GM18907 (cell line): ENCODE measurements around the gene RPL23.

Experiments
- ATAC-seq: cut with Tn5 transposase; IDR thresholded peaks from one replicate; pipeline ENCODE4 v1.9.1; 2021; ENCODE audit warnings: mild to moderate bottlenecking, moderate library complexity; ENCODE audit not compliant: unreplicated experiment

Gene RPL23

DNA sequence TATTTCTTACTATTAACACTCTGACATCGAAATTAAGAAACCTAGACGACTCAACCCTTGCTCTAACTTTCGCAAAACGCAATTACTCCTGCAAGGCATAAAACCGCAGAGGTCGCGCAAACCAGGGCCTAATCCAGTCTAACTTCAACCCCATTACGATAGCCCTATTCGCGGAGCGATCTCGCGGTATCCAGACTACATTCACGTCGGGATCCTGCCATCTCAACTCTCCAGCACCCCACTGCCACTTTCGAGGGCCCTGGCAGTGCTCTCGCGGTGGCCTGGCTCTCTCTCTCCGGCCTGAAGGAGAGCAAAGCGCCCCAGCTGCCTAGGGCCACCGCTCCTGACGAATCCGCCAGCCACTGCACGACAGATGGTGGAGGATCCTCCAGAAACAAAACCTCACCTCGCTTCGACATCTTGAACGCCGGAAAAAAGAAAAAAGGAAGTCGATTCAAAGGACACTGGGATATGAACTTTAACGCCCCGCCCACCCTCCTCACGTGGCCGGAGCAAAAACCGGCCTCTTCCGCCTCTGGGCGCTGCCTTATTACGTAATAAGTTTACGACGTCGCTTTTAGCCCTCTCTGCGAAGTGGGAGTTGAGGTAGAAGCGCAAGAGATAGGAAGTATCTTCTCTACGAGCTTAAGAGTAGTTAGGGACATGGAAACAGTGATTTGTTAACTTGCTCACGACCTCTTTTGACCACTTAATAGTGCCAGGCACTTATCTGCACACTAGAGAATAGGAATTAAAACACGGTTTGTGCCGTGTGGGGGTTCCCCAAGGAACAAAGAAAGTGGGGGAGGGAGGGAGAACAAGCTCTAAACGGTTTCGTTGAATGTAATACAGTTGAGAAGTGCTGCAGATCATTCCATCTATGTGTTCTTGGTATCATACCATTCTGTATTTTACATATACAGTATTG is at the start of gene RPL23:
RPL23 (minus strand) TSS at position 430 of the 928 bp plus-strand sequence; CDS start at position 419, 11 bp downstream.
- peak; percentile 87 for ATAC-seq

DNA sequence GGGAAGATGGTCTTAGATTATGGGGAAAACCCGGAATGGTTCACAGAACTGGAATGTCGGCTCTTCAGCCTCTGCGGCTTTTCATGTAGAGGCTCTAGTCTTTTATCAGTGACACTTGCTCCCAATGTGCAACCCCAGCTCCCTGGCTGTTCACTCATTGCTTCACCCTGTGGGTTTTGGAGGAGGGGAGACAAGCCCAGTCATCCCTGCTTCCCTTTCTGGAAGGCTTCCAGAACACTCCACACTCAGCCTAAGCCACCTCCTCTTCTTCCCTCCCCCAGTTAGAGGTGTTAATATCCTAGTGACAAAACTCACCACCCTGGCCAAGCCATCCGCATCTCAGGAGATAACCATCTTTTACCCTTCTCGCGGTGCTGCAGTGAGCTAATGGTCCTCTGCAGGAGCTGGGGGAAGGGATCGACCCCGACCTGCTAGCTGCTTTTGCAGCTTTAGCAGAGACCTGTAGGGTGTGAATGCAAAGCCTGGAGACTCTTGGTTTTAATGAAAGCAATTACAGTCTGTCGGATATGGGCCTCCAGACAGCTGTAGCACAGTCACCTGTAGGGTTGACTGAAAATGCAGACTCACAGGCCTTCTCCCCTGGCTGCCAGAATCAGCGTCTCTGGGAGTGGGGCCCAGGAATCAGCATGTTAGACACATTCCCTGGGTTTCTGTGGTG is 47.6 kb upstream of the RPL23 start:
- ATAC-seq: no peak

DNA sequence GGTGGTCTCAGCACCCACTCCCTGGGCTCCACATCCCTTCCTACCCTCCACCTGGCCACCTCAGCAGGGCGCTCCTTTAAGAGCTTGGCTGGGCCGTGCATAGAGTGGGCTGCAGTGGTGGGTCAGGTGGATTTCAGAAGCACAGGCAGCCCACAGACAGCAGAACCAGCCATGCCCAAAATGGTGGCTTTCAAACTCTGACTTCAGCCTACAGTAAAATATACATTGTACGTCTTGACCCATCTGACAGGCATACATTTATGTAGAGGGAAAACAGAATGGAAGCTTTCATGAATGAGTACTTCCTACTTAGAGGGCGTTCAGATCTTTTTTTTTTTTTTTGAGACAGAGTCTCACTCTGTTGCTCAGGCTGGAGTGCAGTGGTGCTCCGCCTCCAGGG is 45.9 kb upstream of the RPL23 start:
- ATAC-seq: peak; percentile 11

DNA sequence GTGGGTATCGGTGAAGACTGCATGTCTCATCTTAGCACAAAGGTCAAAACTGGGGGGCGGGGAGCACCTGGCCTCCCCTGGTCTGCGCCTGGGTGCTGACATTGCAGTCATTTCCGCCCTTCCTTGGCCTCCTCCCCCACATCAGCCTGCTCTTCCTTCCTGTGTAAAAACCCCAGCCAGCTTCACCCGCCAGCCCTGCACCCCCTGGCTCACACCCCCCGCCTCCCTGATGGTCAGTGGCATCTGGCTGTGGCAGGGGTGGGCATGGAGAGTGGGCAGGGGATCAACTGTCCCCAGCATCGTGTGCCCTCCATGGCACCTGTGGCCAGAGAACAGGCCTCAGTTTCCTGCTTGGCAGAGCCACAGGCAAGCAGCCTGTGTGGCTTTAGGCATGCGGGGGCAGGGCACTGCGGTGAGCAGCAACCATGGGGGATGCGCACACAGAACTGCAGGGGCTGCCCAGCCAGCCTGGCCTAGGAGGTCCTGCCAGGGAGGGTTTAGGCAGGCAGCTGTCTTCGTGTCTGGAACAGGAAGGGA is 45.4 kb upstream of the RPL23 start:
- peak; percentile 76 for ATAC-seq

DNA sequence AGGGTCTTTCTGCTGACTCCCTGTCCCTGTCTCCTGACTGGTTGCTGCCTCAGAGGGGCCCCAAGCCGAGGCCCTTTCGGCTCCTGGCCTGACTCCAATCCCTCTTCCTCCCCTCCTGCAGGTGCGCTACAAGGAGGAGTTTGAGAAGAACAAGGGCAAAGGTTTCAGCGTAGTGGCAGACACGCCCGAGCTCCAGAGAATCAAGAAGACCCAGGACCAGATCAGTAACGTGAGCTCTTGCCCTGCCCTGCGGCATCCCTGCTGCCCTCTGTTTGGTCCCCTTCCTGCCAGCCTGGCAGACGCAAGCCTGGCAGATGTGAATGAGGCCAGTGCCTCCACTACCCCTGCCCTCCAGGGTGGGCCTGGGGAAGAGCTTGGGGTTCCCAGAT is 44.8 kb upstream of the RPL23 start:
- ATAC-seq: peak; percentile 24

DNA sequence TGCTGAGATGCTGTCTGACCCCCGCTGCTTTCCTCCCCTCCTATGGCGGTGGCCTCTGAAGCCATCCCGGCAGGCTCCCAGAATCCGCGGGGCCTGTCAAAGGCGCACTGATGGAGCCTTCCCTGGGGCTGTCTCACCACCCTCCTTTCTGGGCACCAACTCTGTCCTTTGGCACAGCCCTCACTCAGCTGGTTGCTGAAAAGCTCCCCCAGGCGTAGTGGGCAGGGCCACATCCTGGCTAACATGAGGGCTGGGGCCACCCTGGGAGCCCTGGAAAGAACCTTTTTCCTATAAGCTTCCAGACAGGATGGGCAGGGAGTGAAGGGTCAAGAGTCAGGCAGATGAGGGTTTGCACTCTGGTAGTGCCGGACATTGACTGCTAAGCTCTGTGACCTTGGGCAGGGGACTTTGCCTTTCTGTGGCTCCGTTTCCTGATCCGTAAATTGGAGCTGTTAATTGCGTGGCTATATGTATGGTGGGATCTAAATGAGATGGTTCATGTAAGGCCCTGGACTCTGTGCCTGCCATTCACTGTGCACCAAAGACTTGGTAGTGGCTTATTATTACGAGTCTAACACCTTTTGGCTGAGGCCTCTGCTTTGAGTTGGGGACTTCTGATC is 44.3 kb upstream of the RPL23 start:
- no peak for ATAC-seq

DNA sequence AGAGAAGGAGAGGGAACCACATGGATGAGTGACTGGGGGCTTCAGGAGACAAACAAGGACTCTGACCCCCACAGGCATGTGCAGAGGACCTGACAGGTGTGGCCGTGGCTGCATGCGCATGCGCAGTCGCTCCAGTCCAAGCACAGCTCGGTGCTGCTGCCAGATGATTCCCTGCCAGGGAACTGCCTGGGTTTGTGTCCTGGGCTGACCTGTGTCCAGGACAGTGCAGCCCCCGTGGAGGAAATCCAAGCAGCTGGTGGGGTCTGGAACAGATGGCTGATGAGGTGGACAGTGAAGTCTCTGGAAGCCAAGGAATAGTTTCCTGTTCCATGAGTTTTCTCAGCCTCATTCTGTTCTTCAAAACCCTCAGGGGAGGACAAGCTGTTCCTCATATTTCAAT is 43.7 kb upstream of the RPL23 start:
- ATAC-seq: no peak

DNA sequence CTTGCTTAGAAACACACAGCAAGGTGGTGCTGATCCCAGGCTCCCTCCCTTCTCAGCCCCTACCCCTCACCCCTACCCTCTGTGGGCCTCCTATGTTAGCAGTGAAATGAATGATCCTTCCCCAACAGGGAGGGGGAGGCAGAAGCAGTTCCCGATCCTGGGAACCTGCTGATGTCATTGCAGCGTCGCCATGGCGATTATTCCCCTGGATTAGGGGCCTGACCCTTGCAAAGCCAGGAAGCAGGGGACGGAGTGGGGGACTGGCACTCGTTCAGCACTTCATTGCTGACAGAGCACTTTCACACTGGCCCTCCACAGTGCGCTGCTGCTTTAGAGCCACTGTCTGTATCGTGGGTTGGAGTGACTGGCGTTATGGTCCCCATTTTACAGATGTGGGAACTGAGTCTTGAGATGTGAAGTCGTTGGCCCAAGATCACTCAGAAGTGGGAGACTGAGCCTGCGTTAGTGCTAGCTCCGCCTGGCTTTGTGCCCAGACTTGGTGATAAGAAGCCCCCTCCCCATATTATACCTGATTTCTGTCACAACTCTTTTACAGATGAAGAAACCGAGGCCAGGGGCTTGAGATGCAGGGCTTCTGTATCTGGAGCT is 42.9 kb upstream of the RPL23 start:
- no peak for ATAC-seq

DNA sequence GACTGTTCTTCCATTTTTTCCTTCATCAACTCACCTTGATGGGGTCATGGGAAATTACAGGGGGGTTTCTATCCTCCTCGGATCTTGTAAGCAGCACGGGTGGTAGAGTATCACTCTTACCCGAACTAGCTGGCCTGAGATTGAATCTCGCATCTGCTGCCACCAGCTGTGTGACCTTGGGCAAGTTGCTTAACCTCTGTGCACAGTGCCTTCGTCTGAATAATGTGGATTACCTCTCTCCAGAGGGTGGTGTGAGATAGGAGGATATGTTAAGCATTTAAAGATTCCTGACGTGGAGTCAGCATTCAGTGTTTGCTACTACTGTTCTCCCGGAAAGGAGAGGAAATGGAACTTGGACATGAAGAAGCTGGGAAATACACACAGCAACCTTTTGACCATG is 40.8 kb upstream of the RPL23 start:
- ATAC-seq: no peak

DNA sequence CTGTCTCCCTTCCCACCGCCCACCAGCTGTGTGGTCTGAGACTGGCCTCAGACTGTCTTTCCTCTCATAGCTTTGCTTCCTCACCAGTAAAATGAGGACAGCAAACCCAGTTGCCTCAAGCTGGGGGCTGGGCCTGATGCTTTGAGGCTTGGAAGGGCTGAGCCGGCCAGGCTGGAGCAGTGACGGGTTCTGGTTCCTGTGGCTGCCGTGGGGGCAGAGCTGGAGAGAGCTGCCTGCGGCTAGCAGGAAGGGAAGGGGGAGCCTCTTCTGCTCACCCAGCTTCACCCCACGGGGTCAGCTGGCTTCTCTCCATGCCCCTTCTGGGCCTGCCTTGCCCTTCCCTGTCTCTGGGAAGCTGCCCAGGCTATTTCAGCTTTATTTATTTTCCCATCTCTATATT is 40.1 kb upstream of the RPL23 start:
- ATAC-seq: no peak

DNA sequence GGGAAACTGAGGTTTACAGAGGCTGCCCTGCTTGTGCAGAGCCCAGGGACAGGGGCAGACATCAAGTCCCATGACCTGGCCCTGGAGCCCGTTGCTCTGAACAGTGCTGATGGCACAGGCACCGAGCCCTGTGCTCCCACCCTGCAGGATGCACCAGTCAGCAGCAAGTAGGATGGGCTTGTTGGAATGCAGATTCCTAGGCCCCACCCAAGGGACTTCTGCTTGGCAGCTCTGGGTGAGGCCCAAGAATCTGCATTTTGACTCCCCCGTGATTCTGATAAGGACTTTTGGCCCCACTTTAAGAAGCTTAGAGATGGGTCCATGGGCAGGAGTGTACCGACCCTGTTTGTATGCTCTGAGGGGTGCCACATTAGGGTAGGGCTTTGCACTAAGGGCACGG is 39.6 kb upstream of the RPL23 start:
- no peak for ATAC-seq

DNA sequence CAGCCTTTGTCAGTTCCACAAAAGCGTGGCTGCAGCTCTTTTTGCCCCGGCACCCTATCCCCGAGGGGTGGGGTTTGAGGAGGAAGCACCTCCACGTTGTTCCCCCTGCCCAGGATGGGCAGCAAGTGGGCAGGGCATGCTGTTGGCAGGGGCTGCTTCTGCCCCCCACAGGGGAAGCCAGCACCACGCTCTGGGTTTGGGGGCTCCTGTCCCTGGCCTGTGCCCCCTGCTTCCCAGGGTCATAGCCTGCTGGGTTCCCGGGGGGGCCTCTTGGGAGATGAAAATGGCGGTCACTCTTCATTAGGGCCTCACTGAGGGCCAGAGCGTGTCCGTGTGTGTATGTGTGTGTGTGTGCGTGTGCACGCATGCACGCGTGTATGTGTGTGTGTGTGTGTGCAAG is 39.1 kb upstream of the RPL23 start:
- ATAC-seq: no peak

DNA sequence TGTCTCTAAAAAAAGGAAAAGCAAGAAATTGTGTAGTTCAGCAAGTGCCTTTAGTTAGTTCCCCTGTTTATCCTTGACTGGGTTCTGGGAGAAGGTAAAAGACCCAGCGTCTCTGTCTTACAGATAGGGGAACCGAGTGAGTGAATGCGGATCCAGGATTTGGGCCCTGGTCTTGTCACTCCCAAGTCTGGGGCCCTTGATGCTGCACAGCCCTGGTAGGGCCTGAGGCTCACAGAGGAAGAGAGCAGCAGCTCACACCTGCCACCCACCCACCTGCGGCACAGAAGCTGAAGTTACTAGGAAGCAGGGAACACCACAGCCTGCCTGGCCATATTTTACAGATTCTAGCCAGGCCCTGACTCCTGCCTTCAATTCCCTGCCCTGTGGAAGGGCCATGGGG is 38.6 kb upstream of the RPL23 start:
- ATAC-seq: no peak

DNA sequence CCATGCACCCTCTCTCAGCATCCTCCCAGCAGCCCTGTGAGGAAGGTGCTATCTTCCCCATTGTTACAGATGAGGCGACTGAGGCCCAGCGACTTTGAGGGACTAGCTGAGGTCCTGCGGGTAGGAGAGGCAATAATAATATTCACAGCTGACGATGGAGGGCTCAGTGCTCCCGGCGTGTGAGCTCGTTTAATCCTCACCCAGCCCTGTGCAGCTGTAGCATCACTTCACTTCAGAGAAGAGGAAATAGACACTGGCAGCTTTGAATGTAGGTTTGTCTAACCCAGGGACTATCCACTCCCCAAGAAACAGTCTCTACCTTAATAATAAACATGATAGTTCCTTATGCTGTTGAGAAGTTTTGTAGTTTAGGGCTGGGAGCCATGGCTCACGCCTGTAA is 37.9 kb upstream of the RPL23 start:
- ATAC-seq: no peak

DNA sequence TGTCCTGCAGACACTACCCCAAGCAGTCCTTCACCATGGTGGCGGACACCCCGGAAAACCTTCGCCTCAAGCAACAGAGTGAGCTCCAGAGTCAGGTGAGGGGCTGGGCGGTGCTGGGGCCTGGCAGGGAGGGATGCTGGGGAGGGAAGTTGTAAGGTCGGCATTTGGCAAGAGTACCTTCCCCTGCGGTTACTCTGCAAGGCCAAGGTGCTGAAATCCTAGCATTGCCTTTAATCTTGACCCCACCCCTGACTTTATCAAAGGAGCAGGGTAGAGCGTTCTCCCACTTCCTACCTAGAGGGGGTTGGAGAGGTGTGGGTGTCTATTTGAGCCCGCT is 36.9 kb upstream of the RPL23 start:
- ATAC-seq: no peak

DNA sequence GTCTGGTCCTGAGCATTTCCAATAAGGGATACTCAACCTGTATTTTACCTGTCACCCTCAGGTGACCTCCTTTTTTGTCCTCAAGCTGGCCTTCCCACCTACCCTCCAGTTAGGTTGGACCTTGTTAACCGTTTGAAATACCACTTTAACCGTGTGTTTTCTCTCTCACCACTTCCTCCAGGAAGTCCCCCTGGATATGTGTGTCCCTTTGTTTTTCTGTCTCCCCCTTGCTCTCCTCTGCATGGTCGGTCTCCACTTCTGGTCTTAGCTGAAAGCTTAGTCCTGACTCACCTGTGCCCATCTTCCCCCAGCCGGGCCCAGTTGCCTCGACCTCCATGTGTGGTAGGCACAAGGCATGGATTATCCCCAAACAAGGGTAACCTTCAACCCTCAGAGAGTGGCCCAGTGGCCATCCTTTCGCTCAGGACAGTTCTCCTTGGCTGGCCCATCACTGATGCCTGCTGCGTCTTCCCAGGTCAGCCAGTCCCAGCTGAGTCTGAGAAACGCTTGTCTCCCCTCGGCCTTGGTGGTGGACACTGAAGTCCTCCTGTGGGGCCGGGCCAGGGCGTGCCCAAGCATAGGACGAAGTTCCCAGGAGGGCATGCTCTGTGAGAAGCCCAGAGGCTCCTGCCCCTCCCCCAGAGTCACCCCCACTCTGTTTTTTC is 36.4 kb upstream of the RPL23 start:
- no peak for ATAC-seq

DNA sequence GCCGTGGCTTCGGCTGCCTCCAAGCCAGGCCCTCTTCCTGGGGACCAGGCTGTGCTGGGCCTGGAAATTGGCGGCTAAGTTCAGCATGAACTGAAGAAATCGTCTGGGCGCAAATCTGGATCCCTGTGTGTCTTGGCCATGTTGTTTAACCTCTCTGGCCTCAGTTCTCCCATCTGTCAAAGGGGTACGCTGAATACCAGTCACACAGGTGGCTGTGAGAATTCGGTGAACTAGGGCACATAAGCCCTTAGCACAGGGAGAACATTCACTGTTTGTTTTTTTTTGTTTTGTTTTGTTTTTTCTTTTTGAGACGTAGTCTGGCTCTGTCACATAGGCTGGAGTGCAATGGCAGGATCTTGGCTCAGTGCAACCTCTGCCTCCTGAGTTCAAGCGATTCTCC is 35.3 kb upstream of the RPL23 start:
- ATAC-seq: no peak

DNA sequence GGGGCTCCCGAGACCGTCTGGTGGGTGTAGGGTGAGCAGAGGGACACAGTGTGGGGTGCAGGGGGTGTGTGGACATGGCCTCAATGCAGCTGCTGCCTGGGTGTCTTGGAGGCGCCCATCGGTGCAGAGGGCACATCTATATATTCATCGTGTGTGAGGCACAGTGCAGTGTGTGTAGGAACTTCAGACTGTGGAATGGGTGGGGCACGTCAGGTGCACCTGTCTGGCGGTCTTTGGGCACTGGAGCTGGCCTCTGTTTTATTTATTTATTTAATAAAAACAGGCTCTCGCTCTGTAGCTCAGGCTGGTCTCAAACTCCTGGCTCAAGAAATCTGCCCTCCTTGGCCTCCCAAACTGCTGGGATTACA is 33.1 kb upstream of the RPL23 start:
- ATAC-seq: no peak

DNA sequence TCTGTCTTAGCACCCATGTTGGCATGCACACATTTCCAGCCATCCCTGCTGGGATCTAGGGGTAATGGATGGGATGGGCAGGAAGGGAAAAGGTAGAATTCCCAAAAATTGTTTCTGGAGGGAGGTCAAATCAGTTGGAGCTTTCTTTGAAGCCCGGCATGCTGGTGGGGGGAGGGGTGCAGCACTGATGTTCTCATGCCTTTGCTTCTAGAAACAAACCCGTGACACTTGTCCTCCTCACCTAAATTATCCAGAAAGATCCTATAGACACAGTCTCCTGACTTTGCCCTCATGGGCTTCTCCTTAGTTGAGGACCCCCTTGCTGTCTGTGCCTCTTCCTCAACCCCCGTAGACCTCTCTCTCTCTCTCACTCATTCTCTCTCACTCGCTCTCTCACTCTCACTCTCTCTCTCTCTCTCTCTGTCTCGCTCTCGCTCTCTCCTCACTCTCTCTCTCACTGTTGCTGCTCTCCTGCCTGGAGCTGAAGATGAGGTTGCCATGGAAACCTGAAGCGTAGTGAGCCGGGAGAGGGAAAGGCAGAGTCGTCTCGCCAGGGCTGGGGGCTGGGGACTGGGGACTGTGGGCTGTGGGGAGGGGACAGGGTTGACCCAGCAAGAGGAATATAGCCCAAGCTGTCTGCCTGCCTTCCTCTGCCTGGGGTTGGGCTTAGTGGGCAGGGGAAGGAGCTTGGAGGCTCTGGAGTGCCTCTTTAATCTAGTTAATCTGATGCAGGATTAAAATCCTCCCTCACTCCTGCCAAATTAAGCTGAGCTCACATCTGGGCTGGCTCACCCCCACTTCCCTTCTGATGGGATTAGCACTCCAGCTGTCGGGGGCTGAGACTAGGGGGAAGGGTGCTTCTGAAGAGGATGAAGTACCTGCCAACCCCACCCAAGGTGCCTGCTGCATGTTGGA is 32.5 kb upstream of the RPL23 start:
- ATAC-seq: no peak
